HG02610 (cell line): ENCODE results near the gene MYRIP.
A peak's percentile ranks its signal among the peaks of the same experiment; 100 is the strongest.
"Not testable (repeated sequence)": the region's sequence is repeated elsewhere in the genome, so short reads cannot be mapped to it uniquely, and the experiment has no call there.

ENCODE experiments used
- ATAC-seq: cut with Tn5 transposase; IDR thresholded peaks from one replicate; pipeline ENCODE4 v1.9.1; 2021; ENCODE audit warnings: mild to moderate bottlenecking, moderate library complexity; ENCODE audit not compliant: unreplicated experiment

Gene MYRIP

GRCh38 chr3:40021338-40021737 lies 211.9 kb downstream of the MYRIP start:
- no peak for ATAC-seq

- ATAC-seq, result no peak
Observed at GRCh38 chr3:40022297-40022827, 213.0 kb downstream of the MYRIP start.

GRCh38 chr3:40024526-40024925 lies 215.1 kb downstream of the MYRIP start:
- ATAC-seq, result no peak

- ATAC-seq, result not testable (repeated sequence)
Observed at GRCh38 chr3:40025892-40026291, 216.5 kb downstream of the MYRIP start.

GRCh38 chr3:40035177-40035576 lies 225.8 kb downstream of the MYRIP start:
- no peak for ATAC-seq

GRCh38 chr3:40037582-40037981 lies 228.2 kb downstream of the MYRIP start:
- ATAC-seq, result no peak

GRCh38 chr3:40042752-40043443 lies 233.5 kb downstream of the MYRIP start:
- ATAC-seq, result no peak

- no peak for ATAC-seq
Observed at GRCh38 chr3:40043444-40043755, 234.0 kb downstream of the MYRIP start.

- no peak for ATAC-seq
Observed at GRCh38 chr3:40044487-40044886, 235.1 kb downstream of the MYRIP start.

- ATAC-seq, result no peak
Observed at GRCh38 chr3:40045051-40045450, 235.6 kb downstream of the MYRIP start.

GRCh38 chr3:40046149-40046548 lies 236.7 kb downstream of the MYRIP start:
- no peak for ATAC-seq

GRCh38 chr3:40047406-40047805 lies 238.0 kb downstream of the MYRIP start:
- ATAC-seq, result no peak

GRCh38 chr3:40053663-40054062 lies 244.3 kb downstream of the MYRIP start:
- ATAC-seq, result no peak

- ATAC-seq, result no peak
Observed at GRCh38 chr3:40054568-40055222, 245.3 kb downstream of the MYRIP start.

- no peak for ATAC-seq
Observed at GRCh38 chr3:40055361-40055760, 246.0 kb downstream of the MYRIP start.

GRCh38 chr3:40055956-40056355 lies 246.5 kb downstream of the MYRIP start:
- ATAC-seq, result no peak

GRCh38 chr3:40057077-40057476 lies 247.7 kb downstream of the MYRIP start:
- no peak for ATAC-seq

- no peak for ATAC-seq
Observed at GRCh38 chr3:40057786-40058185, 248.4 kb downstream of the MYRIP start.

GRCh38 chr3:40068636-40069035 lies 259.2 kb downstream of the MYRIP start:
- no peak for ATAC-seq

GRCh38 chr3:40070816-40071215 lies 261.4 kb downstream of the MYRIP start:
- no peak for ATAC-seq

GRCh38 chr3:40071683-40072238 lies 262.4 kb downstream of the MYRIP start:
- no peak for ATAC-seq

- ATAC-seq, result peak; percentile 52
Observed at GRCh38 chr3:40073310-40074007, 264.1 kb downstream of the MYRIP start.
